ENCODE data around the gene DOP1B.

The DOP1B gene

GRCh38 chr21:36200081-36200561, 43.5 kb downstream of the DOP1B start:
- Histone ChIP-seq H3K9ac (no peak overlapping the region), H3K4me1 (peaks cover 29% of the 10 kb centered on the region), H3K27ac (no peak overlapping the region), H3K79me2 (no peaks in the 10 kb centered on the region), H2AFZ (no peak overlapping the region), H3K27me3 (ENCODE audit: control insufficient read depth, insufficient read depth, low read length) (no peaks in the 10 kb centered on the region), H3K36me3 (ENCODE audit: control insufficient read depth, insufficient read depth, low read length) (no peaks in the 10 kb centered on the region), H3K4me3 (ENCODE audit: low read depth, low read length) (no peak overlapping the region), H3K4me2 (ENCODE audit: low read length) (no peak overlapping the region), H3K9me3 (ENCODE audit: control insufficient read depth, low read length) (no peaks in the 10 kb centered on the region)
- TF ChIP-seq CTCF (IDR thresholded peaks at IDR 0.05): no peak

- H3K4me3 ChIP-seq (ENCODE audit: low read depth, low read length): no peak overlapping the region
Observed at GRCh38 chr21:36202726-36203602, 46.3 kb downstream of the DOP1B start.

GRCh38 chr21:36203603-36203889, 46.9 kb downstream of the DOP1B start:
- Histone ChIP-seq H3K27ac (peak overlapping the region; percentile 76), H3K4me1 (peaks cover 19% of the 10 kb centered on the region), H2AFZ (no peak overlapping the region), H3K27me3 (ENCODE audit: control insufficient read depth, insufficient read depth, low read length) (no peaks in the 10 kb centered on the region), H3K36me3 (ENCODE audit: control insufficient read depth, insufficient read depth, low read length) (no peaks in the 10 kb centered on the region), H3K4me2 (ENCODE audit: low read length) (no peak overlapping the region), H3K4me3 (ENCODE audit: low read depth, low read length) (no peak overlapping the region), H3K9me3 (ENCODE audit: control insufficient read depth, low read length) (no peaks in the 10 kb centered on the region), H3K79me2 (no peaks in the 10 kb centered on the region), H3K9ac (no peak overlapping the region)
- no peak for TF ChIP-seq CTCF (IDR thresholded peaks at IDR 0.05)

More at GRCh38 chr21:36202726-36203602, 46.3 kb downstream of the DOP1B start:
- peak overlapping the region; percentile 76 for H3K27ac ChIP-seq
- H3K27me3 ChIP-seq (ENCODE audit: control insufficient read depth, insufficient read depth, low read length): no peaks in the 10 kb centered on the region
- H2AFZ ChIP-seq: no peak overlapping the region
- H3K9me3 ChIP-seq (ENCODE audit: control insufficient read depth, low read length): no peaks in the 10 kb centered on the region
- no peak overlapping the region for H3K4me2 ChIP-seq (ENCODE audit: low read length)
- H3K36me3 ChIP-seq (ENCODE audit: control insufficient read depth, insufficient read depth, low read length): no peaks in the 10 kb centered on the region
- H3K4me1 ChIP-seq: peaks cover 16% of the 10 kb centered on the region
- TF ChIP-seq CTCF (IDR thresholded peaks at IDR 0.05): no peak
- H3K79me2 ChIP-seq: no peaks in the 10 kb centered on the region
- no peak overlapping the region for H3K9ac ChIP-seq

GRCh38 chr21:36204980-36205379, 48.4 kb downstream of the DOP1B start:
- Histone ChIP-seq H3K9me3 (ENCODE audit: control insufficient read depth, low read length) (no peaks in the 10 kb centered on the region), H3K4me3 (ENCODE audit: low read depth, low read length) (no peak overlapping the region), H3K27me3 (ENCODE audit: control insufficient read depth, insufficient read depth, low read length) (no peaks in the 10 kb centered on the region), H3K27ac (peak overlapping the region; percentile 76), H3K4me1 (peaks cover 24% of the 10 kb centered on the region), H3K4me2 (ENCODE audit: low read length) (no peak overlapping the region), H3K36me3 (ENCODE audit: control insufficient read depth, insufficient read depth, low read length) (no peaks in the 10 kb centered on the region), H2AFZ (no peak overlapping the region), H3K79me2 (no peaks in the 10 kb centered on the region), H3K9ac (no peak overlapping the region)
- no peak for TF ChIP-seq CTCF (IDR thresholded peaks at IDR 0.05)

- Histone ChIP-seq H3K79me2 (no peaks in the 10 kb centered on the region), H3K9ac (no peak overlapping the region), H3K4me1 (peaks cover 24% of the 10 kb centered on the region), H3K4me2 (ENCODE audit: low read length) (no peak overlapping the region), H3K27ac (peak overlapping the region; percentile 84), H3K36me3 (ENCODE audit: control insufficient read depth, insufficient read depth, low read length) (no peaks in the 10 kb centered on the region), H3K9me3 (ENCODE audit: control insufficient read depth, low read length) (no peaks in the 10 kb centered on the region), H3K4me3 (ENCODE audit: low read depth, low read length) (no peak overlapping the region), H3K27me3 (ENCODE audit: control insufficient read depth, insufficient read depth, low read length) (no peaks in the 10 kb centered on the region), H2AFZ (no peak overlapping the region)
- TF ChIP-seq CTCF (IDR thresholded peaks at IDR 0.05): no peak
Observed at GRCh38 chr21:36205962-36206361, 49.3 kb downstream of the DOP1B start.

All from parathyroid adenoma (tissue), 2 donors.